ENCODE data around the gene HUS1. TPM values are rescaled to one million over a fixed set of nuclear protein-coding genes. Genes with fewer than 3 reads are reported as not detected.
A peak's percentile ranks its signal among the peaks of the same experiment; 100 is the strongest.
"Not testable (repeated sequence)": the region's sequence is repeated elsewhere in the genome, so short reads cannot be mapped to it uniquely, and the experiment has no call there.

The HUS1 gene
- total and polyA plus RNA-seq, 4 donors, result 11.9 to 32.9 (median 22.9) TPM

DNA sequence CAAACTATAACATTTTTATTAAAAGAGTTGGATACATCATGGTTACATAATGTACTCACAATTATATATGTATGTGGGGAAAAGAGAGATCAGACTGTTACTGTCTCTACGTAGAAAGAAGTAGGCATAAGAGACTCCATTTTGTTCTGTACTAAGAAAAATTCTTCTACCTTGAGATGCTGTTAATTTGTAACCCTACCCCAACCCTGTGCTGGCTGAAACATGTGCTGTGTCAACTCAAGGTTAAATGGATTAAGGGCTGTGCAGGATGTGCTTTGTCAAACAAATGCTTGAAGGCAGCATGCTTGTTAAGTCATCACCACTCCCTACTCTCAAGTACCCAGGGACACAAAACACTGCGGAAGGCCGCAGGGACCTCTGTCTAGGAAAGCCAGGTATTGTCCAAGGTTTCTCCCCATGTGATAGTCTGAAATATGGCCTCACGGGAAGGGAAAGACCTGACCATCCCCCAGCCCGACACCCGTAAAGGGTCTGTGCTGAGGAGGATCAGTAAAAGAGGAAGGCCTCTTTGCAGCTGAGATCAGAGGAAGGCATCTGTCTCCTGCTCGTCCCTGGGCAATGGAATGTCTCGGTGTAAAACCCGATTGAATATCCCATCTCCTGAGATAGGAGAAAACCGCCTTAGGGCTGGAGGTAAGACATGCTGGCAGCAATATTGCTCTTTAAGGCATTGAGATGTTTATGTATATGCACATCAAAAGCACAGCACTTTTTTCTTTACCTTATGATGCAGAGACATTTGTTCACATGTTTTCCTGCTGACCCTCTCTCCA, 10.4 kb upstream of the HUS1 start:
- 80 to 81% methylated on average over 10 of the region's 10 CpGs for WGBS, 2 donors
- intact Hi-C loops (cut with DNase I), result loop anchor here (2.0 to 10.0 kb wide), 3 partner anchors 43 to 121 kb away; partner anchors contain the start of genes C7orf57 (in 1 of the 2) and PKD1L1 (in 1 of the 2)
- H3K4me3 ChIP-seq (ENCODE audit: low read length in 2 of 2); H3K36me3 ChIP-seq (ENCODE audit: control insufficient read depth in 1 of 2, insufficient read depth in 2 of 2, low read length in 1 of 2); H3K4me1 ChIP-seq (ENCODE audit: control insufficient read depth in 1 of 2, insufficient read depth in 2 of 2, low read length in 2 of 2); ATAC-seq (ENCODE audit: low FRiP score); H3K9me3 ChIP-seq (ENCODE audit: control insufficient read depth, low read length); DNase-seq; H3K27me3 ChIP-seq (ENCODE audit: control insufficient read depth in 1 of 2, insufficient read depth in 2 of 2, low read length in 1 of 2); H3K27ac ChIP-seq (ENCODE audit: low read depth in 1 of 2, low read length in 2 of 2): not testable (repeated sequence)

DNA sequence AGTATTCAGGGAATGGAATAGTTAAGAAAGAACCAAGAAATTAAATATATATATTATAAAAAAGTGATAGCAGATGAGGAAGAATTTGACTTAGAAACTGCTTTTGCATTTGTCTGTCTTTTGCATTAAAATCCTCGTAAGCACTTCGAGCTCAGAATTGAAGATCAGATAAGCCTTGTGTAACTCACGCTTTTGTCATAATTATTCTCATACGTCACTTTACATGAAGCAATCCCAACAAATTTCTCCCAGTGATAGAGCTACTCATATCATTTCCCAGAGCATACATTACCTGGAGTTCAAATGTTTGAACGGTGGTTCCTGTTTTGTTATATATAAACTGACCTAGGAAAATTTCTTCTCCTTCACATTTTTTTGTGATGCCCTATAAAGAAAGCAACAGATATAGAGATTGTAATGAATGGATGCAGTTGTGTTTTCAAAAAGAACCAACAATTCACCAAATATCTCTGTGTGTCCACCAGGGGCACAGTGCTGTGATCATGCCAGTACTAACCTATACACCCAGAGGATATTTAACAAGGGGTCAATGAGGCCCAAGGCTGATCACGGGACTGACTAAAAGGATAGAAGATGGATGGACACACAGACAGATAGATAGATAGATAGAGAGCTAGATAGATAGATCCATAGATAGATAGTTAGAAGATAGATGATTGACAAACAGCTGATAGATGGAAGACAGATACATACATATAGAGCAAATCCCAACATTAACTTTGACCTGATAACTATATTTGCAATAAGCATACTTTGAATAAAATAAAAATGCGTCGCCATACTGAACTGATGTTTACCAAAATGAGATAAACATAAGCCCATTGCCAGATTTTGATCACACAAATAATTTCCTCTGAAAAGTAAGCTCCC, 9.3 kb upstream of the HUS1 start:
- Histone ChIP-seq H3K4me3 (ENCODE audit: low read length in 2 of 2) (no peak overlapping the region), H3K9me3 (ENCODE audit: control insufficient read depth, low read length) (no peaks in the 10 kb centered on the region), H3K4me1 (ENCODE audit: control insufficient read depth in 1 of 2, insufficient read depth in 2 of 2, low read length in 2 of 2) (no peaks in the 10 kb centered on the region), H3K27me3 (ENCODE audit: control insufficient read depth in 1 of 2, insufficient read depth in 2 of 2, low read length in 1 of 2) (no peaks in the 10 kb centered on the region), H3K27ac (ENCODE audit: low read depth in 1 of 2, low read length in 2 of 2) (no peak overlapping the region), H3K36me3 (ENCODE audit: control insufficient read depth in 1 of 2, insufficient read depth in 2 of 2, low read length in 1 of 2) (no peaks in the 10 kb centered on the region)
- DNase-seq (no peak), ATAC-seq (ENCODE audit: low FRiP score) (no peak)
- intact Hi-C loops (cut with DNase I), result loop anchor here in 1 of 2 donors (10.0 kb wide), 1 partner anchor 46 kb away; the partner anchor contains the start of gene C7orf57
- WGBS, 2 donors, result 75 to 76% methylated on average over 8 of the region's 8 CpGs

DNA sequence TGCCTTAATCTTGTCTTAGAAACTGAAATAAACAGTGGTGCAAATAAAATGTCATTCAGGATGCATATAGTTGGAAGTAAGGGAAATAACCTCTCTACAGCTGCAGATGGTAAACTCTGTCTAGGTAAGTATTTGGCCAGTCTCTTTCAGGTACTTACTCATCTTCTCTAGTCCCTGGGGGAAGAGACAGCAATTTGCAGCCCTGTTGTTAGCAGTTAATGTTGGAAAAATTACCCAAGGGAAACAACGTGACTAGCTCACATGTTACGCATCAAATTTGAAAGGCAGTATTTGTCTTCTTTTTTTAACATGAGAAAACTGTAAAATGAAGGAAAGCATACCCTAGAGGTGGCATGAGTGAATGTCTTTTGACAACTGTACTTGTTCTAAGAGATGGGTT, 3.2 kb upstream of the HUS1 start:
- no peak for DNase-seq
- H3K4me1 ChIP-seq (ENCODE audit: control insufficient read depth in 1 of 2, insufficient read depth in 2 of 2, low read length in 2 of 2), result peaks cover 0 to 3% of the 10 kb centered on the region in 2 donors
- ATAC-seq (ENCODE audit: low FRiP score), result no peak
- H3K27ac ChIP-seq (ENCODE audit: low read depth in 1 of 2, low read length in 2 of 2), result no peak overlapping the region
- no peak overlapping the region for H3K4me3 ChIP-seq (ENCODE audit: low read length in 2 of 2)
- H3K36me3 ChIP-seq (ENCODE audit: control insufficient read depth in 1 of 2, insufficient read depth in 2 of 2, low read length in 1 of 2), result no peaks in the 10 kb centered on the region
- WGBS, 2 donors, result 19 to 21% methylated on average over 2 of the region's 2 CpGs
- H3K9me3 ChIP-seq (ENCODE audit: control insufficient read depth, low read length), result no peaks in the 10 kb centered on the region
- H3K27me3 ChIP-seq (ENCODE audit: control insufficient read depth in 1 of 2, insufficient read depth in 2 of 2, low read length in 1 of 2), result no peaks in the 10 kb centered on the region
- intact Hi-C loops (cut with DNase I), result loop anchor here in 1 of 2 donors (10.0 kb wide), 1 partner anchor 52 kb away; the partner anchor contains the start of gene C7orf57

DNA sequence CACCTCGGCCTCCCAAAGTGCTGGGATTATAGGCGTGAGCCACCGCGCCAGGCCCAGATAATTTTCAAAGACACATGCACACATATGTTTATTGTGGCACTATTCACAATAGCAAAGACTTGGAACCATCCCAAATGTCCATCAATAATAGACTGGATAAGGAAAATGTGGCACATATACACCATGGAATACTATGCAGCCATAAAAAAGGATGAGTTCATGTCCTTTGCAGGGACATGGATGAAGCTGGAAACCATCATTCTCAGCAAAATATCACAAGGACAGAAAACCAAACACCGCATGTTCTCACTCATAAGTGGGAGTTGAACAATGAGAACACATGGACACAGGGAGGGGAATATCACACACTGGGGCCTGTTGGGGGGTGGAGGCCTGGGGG, 1.2 kb upstream of the HUS1 start:
- intact Hi-C loops (cut with DNase I), result loop anchor here in 1 of 2 donors (10.0 kb wide), 1 partner anchor 54 kb away; the partner anchor contains the start of gene C7orf57
- not testable (repeated sequence) for H3K36me3 ChIP-seq (ENCODE audit: control insufficient read depth in 1 of 2, insufficient read depth in 2 of 2, low read length in 1 of 2); H3K4me1 ChIP-seq (ENCODE audit: control insufficient read depth in 1 of 2, insufficient read depth in 2 of 2, low read length in 2 of 2); DNase-seq; H3K27me3 ChIP-seq (ENCODE audit: control insufficient read depth in 1 of 2, insufficient read depth in 2 of 2, low read length in 1 of 2); ATAC-seq (ENCODE audit: low FRiP score); H3K4me3 ChIP-seq (ENCODE audit: low read length in 2 of 2); H3K27ac ChIP-seq (ENCODE audit: low read depth in 1 of 2, low read length in 2 of 2); H3K9me3 ChIP-seq (ENCODE audit: control insufficient read depth, low read length)
- WGBS, 2 donors, result 92 to 95% methylated on average over 4 of the region's 5 CpGs

DNA sequence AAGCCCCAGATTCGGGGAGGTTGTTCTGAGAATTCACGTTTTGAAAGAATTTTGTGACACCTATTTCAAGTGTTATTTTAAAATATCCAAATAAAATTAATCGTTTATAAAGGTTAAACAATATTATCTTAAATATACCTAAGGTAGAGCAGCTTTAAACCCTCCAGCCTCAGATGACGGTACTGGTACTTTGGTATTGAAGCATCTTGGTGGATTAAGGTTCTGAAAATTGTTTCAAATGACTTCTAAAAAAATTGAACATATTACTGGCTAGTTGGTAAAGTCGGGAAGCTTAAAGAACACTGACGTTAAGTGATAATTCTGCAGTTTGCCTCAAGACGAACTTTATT, 392 bp upstream of the HUS1 start:
- DNase-seq, result no peak
- Histone ChIP-seq H3K27ac (ENCODE audit: low read depth in 1 of 2, low read length in 2 of 2) (peak overlapping the region in 1 of 2 donors; percentile 18), H3K36me3 (ENCODE audit: control insufficient read depth in 1 of 2, insufficient read depth in 2 of 2, low read length in 1 of 2) (peaks cover 0 to 5% of the 10 kb centered on the region in 2 donors), H3K27me3 (ENCODE audit: control insufficient read depth in 1 of 2, insufficient read depth in 2 of 2, low read length in 1 of 2) (no peaks in the 10 kb centered on the region), H3K9me3 (ENCODE audit: control insufficient read depth, low read length) (no peaks in the 10 kb centered on the region), H3K4me3 (ENCODE audit: low read length in 2 of 2) (peak overlapping the region in 1 of 2 donors; percentile 50), H3K4me1 (ENCODE audit: control insufficient read depth in 1 of 2, insufficient read depth in 2 of 2, low read length in 2 of 2) (peaks cover 0 to 3% of the 10 kb centered on the region in 2 donors)
- WGBS, 2 donors, result 27 to 28% methylated on average over 7 of the region's 7 CpGs
- intact Hi-C loops (cut with DNase I), result loop anchor here (5.0 to 10.0 kb wide), 2 partner anchors 55 to 117 kb away; partner anchors contain the start of gene C7orf57 (in 1 of the 2)
- no peak for ATAC-seq (ENCODE audit: low FRiP score)

DNA sequence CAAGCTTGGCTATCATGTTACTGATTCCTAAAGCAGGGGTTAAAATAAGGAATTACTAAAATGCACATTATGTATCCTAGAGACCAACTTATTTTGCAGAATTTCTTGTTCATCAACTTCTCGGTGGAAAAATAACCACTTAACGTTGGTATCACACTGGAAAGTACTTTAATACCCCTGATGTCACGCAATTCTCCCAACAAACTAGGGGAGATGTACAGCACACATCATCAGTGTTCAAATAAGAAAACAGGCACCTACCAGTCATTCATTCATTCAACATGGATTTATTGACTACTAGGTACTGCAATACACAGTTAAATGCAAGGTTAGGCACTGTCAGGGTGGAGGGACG, 648 bp downstream of the HUS1 start:
- H3K4me1 ChIP-seq (ENCODE audit: control insufficient read depth in 1 of 2, insufficient read depth in 2 of 2, low read length in 2 of 2), result peaks cover 0 to 3% of the 10 kb centered on the region in 2 donors
- 1 to 4% methylated on average over 4 of the region's 4 CpGs for WGBS, 2 donors
- intact Hi-C loops (cut with DNase I), result loop anchor here in 1 of 2 donors (5.0 kb wide), 1 partner anchor 119 kb away; no protein-coding TSS in a partner anchor
- DNase-seq (no peak), ATAC-seq (ENCODE audit: low FRiP score) (no peak)
- H3K36me3 ChIP-seq (ENCODE audit: control insufficient read depth in 1 of 2, insufficient read depth in 2 of 2, low read length in 1 of 2), result peaks cover 4 to 14% of the 10 kb centered on the region in 2 donors
- peak overlapping the region; percentile 34 to 51 for H3K27ac ChIP-seq (ENCODE audit: low read depth in 1 of 2, low read length in 2 of 2)
- no peaks in the 10 kb centered on the region for H3K9me3 ChIP-seq (ENCODE audit: control insufficient read depth, low read length)
- H3K27me3 ChIP-seq (ENCODE audit: control insufficient read depth in 1 of 2, insufficient read depth in 2 of 2, low read length in 1 of 2), result no peaks in the 10 kb centered on the region
- H3K4me3 ChIP-seq (ENCODE audit: low read length in 2 of 2), result peak overlapping the region; percentile 33 to 50

DNA sequence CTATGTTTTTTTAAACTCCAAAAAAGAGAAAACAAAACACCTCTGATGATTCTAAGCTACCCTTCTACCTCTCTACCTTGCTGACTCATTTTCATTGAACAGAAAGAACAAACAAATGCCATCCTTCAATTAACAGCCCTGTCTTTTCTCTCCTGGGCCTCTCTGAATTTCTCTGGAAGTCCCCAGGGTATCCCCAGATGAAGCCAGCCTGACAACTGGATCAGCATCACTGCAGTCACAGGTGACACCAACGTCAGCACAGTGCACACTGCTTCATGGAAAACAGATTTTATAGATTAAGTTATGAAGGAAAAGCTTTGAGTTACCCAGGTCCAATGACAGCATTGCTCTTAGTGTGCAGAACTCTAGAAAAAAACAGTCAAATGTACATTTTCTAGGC, 5.7 kb downstream of the HUS1 start:
- H3K27ac ChIP-seq (ENCODE audit: low read depth in 1 of 2, low read length in 2 of 2), result no peak overlapping the region
- H3K4me3 ChIP-seq (ENCODE audit: low read length in 2 of 2), result no peak overlapping the region
- H3K36me3 ChIP-seq (ENCODE audit: control insufficient read depth in 1 of 2, insufficient read depth in 2 of 2, low read length in 1 of 2), result peaks cover 10 to 18% of the 10 kb centered on the region in 2 donors
- intact Hi-C loops (cut with DNase I), result no loop called here
- DNase-seq, result no peak
- H3K4me1 ChIP-seq (ENCODE audit: control insufficient read depth in 1 of 2, insufficient read depth in 2 of 2, low read length in 2 of 2), result peaks cover 0 to 3% of the 10 kb centered on the region in 2 donors
- no peak for ATAC-seq (ENCODE audit: low FRiP score)
- WGBS, 2 donors, result 63 to 77% methylated on average over 1 of the region's 1 CpG
- H3K27me3 ChIP-seq (ENCODE audit: control insufficient read depth in 1 of 2, insufficient read depth in 2 of 2, low read length in 1 of 2), result no peaks in the 10 kb centered on the region
- H3K9me3 ChIP-seq (ENCODE audit: control insufficient read depth, low read length), result no peaks in the 10 kb centered on the region

DNA sequence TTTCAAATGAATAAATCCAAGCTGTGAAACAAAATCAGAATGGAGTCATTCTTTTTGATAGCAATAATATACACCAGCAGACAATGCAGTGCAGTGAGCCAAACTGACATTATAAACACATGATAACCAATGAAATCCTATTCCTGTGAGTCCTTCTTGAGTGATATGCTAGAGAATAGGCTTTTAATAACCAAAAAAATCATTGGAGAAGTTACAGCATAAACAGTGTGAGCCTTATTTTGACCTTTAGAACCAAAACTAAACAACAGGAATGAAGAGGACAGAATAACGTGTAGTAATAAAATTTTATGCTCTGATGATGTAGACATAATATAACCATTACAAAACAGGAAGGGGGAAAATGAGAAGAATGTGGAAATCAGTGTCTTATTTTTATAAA, 8.7 kb downstream of the HUS1 start:
- DNase-seq (no peak), ATAC-seq (ENCODE audit: low FRiP score) (no peak)
- Histone ChIP-seq H3K27me3 (ENCODE audit: control insufficient read depth in 1 of 2, insufficient read depth in 2 of 2, low read length in 1 of 2) (no peaks in the 10 kb centered on the region), H3K36me3 (ENCODE audit: control insufficient read depth in 1 of 2, insufficient read depth in 2 of 2, low read length in 1 of 2) (peaks cover 10 to 26% of the 10 kb centered on the region in 2 donors), H3K4me1 (ENCODE audit: control insufficient read depth in 1 of 2, insufficient read depth in 2 of 2, low read length in 2 of 2) (no peaks in the 10 kb centered on the region), H3K4me3 (ENCODE audit: low read length in 2 of 2) (no peak overlapping the region), H3K9me3 (ENCODE audit: control insufficient read depth, low read length) (no peaks in the 10 kb centered on the region), H3K27ac (ENCODE audit: low read depth in 1 of 2, low read length in 2 of 2) (no peak overlapping the region)
- WGBS, 2 donors, result 28 to 33% methylated on average over 1 of the region's 1 CpG
- intact Hi-C loops (cut with DNase I), result no loop called here
